GM19328 (cell line): Measurements from ENCODE around the gene TSHZ1.

ENCODE experiments used
- ATAC-seq: cut with Tn5 transposase; IDR thresholded peaks from one replicate; pipeline ENCODE4 v1.9.1; 2021; ENCODE audit warnings: mild to moderate bottlenecking, moderate library complexity; ENCODE audit not compliant: unreplicated experiment

TSHZ1 gene, protein sequence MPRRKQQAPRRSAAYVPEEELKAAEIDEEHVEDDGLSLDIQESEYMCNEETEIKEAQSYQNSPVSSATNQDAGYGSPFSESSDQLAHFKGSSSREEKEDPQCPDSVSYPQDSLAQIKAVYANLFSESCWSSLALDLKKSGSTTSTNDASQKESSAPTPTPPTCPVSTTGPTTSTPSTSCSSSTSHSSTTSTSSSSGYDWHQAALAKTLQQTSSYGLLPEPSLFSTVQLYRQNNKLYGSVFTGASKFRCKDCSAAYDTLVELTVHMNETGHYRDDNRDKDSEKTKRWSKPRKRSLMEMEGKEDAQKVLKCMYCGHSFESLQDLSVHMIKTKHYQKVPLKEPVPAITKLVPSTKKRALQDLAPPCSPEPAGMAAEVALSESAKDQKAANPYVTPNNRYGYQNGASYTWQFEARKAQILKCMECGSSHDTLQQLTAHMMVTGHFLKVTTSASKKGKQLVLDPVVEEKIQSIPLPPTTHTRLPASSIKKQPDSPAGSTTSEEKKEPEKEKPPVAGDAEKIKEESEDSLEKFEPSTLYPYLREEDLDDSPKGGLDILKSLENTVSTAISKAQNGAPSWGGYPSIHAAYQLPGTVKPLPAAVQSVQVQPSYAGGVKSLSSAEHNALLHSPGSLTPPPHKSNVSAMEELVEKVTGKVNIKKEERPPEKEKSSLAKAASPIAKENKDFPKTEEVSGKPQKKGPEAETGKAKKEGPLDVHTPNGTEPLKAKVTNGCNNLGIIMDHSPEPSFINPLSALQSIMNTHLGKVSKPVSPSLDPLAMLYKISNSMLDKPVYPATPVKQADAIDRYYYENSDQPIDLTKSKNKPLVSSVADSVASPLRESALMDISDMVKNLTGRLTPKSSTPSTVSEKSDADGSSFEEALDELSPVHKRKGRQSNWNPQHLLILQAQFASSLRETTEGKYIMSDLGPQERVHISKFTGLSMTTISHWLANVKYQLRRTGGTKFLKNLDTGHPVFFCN (N-terminal part only)

DNA sequence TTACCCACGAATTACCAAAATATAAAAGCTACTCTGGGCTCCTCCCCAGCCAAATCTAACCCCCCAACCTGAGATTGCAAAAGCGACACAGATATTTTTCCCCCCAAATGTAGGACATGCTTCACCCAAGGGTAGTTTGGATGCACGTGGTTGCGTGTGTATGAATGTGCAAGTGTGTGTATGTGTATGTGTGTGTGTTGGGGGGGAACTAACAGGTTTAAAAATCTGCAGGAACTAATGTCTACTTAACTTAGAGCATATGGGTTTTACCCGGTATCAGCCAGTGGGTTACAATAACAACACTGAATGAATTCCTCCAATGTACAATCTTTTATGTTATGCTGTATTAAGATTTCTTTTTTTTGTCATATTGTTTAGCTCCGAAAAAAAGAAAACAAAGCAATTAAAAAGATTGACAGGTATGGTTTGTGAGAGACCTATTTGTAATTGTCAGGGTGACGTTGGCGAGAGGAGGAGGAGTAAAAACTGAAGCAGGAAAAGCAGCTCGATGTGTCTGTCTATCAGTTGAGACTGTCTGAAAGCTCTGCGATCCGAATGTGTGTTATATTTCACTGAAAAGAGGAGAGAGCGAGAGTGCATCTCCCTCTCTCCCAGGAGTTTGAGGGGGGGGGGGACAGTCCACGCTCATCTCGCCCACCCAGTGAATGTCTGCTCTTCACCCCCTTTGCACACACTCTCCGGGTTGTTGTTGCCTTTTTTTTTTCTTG lies at the start of gene TSHZ1:
TSHZ1 (plus strand) TSS at position 524 of the 728 bp plus-strand sequence. CDS start 1,080 bp downstream, outside the sequence.
- ATAC-seq = peak; percentile 31

DNA sequence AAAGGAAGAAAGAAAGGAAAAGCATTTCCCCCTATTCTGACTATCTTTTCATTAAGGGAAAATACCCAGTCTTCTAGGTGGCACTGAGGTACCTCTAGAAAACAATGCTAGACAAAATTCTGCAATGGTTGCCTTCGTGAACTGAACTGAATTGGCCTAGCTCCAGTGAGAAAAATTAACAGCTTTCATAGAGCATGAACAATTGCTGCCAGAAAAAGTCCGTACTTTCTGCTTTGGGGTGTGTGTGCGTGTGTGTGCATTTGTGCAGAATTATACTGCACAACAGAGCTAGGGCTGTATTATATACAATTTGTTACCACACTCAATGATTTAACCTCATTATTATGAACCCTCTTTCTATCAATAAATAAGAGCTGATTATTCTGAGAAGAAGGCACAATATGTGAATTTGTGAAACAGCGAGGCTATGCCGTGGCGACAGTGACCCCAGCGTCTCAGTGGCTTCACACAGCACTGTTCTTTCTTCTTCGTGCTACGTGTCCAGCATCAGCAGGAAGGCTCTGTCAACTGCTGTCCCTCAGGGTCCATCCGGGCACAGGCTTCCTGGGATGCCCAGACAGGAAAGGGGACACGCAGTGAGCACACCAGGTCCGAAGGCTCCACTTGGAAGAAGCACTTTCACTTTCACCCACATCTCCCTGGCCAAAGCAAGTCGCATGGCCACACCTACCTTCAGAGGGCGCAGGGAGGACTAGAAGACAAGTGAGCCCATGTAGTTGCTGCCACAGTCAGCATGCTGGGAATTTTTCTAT lies 49.2 kb upstream of the TSHZ1 start:
- no peak for ATAC-seq

DNA sequence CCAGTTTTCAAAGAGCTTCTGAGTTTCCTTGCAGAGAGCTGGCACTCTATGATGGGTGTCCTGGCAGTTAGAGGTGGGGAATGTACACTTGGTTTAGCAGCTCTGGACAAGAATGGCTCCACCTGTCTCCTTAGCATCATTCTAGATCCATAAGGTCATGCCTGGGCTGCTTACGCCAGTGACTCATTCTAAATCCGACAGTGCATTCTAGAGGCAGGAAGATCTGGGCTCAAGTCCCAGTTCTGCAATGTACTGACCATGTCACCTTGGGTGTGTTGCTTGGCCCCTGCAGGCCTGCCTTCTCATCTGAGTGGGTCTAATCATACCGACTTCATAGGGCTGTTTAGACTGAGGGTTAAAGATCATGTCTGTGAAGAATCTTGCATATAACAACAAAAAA lies 48.1 kb upstream of the TSHZ1 start:
- no peak for ATAC-seq

DNA sequence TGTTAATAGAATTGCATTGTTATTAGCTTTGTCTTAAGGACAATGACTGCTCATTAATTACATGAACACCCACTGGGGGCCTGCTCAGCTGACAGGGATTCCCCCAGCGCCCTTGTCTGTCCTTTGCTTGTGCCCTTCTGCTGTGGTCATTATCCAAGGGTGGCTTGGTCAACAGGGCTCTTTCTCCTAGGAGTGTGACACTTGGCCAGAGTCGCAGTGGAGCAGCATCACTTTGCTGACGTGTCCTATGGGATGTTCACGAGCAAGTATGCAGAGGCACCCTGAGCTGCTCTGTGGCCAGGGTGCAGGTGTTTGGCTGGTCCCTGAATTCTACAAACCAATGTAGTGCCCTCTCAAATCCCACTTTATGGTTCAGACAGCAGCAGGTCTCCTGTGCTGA lies 47.6 kb upstream of the TSHZ1 start:
- no peak for ATAC-seq

DNA sequence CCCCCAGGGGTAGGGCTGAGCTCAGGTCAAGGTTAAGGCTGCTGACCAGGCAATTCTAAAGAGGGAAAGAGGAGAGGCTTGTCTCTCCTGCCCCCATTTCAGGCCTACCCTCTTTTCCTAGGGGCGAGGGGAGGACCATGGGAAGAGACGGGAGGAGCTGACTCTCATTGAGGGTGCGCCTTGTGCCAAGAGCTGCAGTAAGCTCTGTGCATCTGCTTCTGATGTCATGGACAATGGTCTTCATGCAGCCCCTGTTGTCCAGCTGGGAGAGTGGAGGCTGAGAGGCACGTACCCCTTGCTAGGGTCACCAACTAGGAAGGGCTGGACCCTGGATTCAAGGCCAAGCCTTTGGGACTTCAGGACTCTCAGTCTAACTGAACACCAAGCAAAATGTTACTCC lies 46.9 kb upstream of the TSHZ1 start:
- no peak for ATAC-seq

DNA sequence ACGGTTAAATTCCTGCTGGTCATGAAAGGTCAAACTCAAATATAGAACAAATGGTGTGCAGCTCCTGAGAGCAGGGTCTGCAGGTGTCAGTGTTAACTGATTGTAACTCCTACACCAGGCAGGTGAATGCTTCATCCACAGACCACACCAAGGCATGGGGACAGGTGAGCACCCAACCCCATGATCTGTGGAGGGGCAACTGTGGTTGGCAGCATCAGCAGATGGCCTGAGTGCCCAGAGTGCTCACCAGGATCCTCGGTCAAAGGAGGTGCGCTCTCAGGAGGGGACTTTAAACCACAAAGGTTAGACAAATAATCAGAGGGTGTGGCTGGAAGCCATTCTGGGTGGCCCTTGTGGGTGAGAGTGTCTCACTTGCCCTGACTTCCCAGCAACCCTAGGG lies 46.1 kb upstream of the TSHZ1 start:
- no peak for ATAC-seq

DNA sequence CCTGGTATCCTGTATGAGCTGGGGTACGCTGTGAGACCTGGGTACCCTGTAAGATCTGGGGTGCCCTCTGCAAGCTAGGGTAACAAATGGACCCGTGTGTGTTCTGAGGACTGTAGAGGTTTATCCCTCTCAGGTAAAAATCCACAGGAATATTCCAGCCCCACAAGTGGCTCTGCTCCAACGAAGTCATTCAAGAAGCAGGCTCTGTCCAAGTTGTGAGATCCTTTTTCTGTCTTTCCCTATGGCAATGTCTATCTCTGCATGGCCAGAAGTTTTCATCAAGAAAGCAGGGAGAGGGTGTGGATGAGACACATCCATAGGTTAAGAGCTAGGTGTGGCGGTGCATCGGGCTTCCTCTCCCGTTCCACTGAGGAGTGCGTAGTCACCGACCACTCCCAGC lies 44.7 kb upstream of the TSHZ1 start:
- no peak for ATAC-seq

DNA sequence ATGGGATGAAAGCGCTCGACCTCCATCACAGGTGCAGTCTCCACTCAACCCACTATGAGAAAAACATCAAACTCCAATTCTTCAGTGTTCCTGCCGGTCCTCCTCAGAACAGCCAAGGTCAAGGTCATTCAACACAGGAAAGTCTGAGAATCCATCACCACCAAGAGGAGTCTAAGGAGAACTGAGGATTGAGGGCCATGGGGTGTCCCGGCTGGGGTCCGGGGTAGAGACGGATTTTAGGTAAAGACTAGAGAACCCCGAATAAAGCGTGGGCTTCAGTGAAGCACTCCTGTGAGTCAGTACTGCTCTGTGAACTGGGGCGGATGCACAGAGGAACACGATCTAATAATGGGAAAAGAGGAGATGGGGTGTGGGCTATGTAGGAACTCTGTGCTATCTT lies 43.5 kb upstream of the TSHZ1 start:
- no peak for ATAC-seq

DNA sequence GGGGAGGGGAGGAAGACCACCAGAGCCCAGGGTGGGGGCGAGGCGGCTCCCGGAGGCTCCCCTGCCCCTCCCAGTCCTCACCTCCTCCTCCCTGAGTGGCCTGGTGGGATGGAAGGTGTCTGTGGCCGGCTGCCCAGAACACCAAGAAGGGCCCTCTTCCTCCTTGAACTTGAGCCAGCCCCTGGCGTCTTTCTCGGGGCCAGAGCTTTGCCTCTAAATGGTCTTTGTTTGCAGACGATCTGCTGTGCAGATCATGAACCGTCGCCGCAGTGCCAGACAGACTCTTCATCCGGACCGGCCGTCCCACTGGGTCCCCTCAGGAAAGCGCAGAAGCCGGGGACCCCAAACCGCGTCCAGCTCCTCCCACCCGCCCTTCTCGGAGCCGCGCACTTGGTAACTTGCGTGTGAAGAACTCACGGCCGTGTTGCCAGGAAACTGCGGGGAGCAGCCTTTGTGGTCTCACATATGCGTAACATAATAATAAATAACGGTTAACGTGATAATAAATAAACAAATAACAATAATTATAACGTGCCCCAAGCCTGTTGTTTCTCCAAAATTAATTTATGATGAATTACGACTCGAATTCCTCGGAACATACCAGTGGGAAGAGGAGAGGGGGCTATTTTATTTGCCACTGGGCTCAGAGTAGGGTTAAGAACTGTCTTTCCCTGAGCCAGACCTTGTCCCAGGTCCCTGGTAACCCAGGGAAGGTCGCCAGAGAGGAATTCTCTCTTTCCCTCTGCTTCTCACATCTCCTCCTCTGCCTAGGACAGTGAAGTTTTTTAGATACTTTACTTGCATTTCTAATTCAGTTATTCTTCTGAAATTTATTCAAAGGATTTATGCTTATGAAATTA lies 42.6 kb upstream of the TSHZ1 start:
- ATAC-seq = no peak

DNA sequence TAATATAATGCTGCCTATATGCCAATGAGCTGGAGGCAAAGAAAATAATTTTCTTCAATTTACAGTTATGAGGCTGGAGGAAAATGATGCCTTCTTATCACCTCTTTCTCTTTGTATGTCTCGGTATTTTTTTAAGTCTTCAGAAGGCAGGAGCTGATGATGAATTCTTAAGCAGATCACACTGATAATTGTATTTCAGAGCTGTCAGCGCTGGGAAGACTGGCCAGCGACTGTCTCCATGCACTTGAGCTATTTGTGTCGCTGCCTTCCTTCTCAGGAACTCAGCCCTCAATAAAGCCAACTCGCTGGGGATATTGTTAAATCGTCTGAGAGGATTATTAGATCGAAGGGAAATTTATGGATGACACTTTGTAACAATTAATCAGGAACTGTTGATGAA lies 42.0 kb upstream of the TSHZ1 start:
- no peak for ATAC-seq

DNA sequence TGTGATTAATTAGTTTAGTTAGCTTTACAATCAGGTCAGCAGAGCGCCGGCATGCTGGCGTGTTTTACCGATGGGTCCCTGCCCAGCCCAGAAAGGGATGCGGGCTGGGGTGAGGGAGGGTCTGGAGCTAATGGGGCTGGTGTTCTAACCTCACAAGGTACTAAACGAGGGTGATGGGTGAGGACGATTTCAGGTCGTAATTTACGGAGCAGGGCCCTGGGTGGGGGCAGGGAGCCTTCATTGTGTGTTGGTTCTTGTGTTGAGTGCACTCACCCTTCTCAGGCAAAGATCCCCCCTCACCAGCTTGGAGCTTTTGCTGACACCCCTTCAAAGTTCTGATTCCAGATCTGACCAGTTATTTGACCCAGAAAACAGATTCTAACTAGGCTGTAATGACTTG lies 41.2 kb upstream of the TSHZ1 start:
- ATAC-seq = no peak

DNA sequence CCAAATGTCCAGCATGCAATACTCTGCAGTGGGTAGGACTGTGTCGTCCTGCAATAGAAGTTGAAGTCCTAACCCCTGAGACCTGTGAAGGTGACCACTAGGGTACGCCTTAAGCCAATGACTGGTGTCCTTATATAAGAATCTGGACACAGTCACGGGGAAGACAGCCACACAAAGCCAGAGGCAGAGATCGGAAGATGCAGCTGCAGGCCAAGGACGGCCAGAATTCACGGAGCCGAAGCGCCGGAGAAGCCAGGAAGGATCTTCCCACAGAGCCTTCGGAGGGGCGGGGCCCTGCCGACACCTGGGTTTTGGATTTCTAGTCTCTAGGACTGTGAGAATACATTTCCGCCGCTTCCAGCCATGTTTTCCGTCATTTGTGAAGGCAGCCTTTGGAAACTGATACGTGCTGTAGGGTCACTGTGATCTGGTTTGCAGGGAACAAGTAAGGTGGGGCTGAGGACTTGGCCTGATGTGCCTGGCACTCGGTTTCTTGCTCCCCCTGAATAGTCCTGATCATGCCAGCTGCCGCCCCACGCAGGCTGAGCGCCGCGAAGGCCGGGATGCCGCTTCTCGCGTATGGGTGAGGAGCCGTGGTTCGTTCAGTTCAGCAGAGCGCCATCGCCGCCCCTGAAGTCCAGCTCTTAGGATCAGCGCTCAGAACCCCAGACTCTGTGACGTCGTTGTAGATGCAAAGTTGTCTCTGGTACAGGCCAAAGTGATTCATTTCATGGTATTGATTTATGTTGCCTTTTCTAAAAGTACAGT lies 40.4 kb upstream of the TSHZ1 start:
- no peak for ATAC-seq

DNA sequence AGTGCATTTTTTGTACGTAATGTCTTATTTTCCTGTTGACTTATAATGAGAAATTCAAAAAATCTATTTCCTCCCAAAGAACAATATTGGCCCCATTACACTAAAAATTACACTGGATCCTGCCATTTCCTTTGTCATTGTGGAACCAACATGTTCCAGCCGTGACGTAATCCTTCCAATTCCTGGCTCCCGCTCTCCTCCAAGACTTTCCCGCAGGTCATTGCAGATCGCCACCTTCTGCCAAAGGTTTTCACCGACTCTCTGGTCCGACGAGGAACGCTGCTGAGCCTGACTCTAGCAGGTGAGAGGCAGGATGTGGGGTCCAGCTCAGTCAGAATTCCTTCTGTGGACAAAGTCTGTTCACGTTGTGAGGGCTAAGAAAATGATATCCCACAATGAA lies 39.7 kb upstream of the TSHZ1 start:
- no peak for ATAC-seq

DNA sequence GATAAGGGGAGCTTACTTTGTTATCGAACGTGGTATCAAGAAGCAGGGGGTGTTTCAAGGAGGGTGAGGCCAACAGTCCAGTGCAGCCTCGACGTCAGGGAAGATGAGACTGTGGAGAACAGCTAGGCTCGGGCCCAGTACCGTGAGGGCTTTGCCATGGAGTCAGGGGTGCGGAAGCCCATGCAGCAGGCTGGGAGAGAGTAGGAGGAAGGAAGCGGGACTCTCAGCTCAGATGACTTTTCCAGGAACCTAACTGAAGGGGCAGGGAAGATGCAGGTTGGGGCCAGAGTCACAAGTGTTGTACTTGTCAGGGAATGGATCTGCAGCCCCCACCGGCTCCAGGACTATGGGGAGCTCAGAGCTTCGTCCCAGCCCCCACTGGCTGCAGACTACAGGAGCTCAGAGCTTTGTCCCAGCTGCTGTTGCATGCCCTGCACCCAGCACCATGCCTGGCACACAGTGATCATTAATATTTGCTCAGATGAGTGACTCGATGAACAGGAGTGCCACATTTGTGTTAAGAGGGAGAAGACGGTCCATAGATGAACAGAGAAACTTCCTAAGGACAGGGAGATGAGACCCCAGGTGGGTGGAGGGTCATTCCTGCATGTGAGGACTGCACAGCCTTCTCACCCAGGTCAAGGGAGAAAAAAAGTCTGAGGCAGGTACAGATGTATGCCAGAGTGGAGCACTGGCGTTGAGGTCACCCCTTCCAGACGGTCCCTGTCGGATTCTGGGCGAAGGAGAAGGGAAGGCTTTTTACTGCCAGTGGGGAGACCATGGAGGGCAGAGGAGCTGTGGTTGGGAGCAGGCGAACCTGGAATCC lies 38.1 kb upstream of the TSHZ1 start:
- ATAC-seq = peak; percentile 25

DNA sequence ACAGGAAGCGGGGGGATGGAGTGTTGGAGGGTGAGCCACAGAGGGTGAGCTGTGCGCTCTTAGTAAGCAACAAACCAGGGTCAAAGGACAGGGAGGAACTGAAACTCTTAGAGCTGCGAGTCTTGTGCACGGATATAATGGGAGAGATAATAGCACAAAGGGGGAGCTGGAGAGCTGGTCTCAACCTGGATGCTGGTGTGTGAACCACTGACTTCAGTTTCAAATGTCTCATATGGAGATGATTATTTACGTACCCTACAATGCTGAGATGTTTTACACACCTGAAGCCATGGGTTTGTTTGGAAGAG lies 37.5 kb upstream of the TSHZ1 start:
- peak; percentile 100 for ATAC-seq

DNA sequence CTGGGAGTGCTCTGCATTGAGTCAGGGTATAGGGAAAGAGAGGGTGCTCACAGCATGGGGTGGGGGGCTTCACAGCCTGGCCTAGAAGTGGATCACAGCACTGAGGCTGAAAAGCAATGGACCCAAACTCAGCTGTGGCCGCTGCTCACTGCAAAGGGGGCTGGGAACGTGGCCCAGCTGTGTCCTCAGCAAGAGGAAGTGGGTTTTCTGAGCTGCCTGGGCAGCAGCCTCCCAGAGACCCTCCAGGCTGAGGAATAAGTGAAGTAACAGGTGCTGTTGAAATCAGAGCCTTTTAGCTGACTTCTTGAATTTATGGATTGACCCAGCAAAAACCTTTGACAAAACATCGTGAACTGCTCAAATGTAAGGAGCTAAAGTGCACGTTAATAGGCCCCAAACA lies 36.9 kb upstream of the TSHZ1 start:
- no peak for ATAC-seq

DNA sequence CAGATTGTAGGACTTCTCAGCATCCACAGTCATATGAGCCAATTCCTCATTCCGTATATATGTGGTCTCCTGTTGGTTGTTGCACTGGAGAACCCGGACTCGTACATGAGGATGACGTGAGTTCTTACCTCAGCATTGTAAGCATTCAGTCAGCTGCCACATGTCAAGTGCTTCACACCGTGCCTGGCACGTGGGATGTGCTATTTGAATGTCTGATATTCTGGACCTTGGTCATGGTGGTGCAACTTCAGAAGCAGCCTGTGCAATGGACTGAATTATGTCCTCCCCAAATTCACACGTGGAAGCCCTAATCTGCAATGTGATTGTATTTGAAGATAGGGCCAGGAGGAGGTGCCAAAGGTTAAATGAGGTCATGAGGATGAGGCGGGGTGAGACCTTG lies 33.7 kb upstream of the TSHZ1 start:
- no peak for ATAC-seq

DNA sequence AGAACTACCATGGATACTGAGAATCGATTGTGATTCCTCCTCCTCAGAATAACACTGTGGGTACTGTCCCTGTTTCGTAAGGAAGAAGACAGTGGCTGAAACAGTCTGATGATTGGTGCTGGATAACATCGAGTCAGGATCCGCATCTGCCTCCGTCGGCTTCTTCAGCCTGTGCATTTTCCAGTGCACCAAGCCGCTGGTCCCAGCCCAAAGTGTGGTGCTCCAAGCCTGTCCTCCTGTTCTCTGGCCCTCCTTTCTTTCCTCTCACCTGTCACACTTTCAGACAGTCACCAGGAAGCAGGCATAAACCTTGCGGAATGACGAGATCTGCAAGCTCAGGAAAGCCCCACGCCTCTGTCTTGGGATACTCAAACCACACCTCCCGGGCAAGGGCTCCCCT lies 32.2 kb upstream of the TSHZ1 start:
- no peak for ATAC-seq
